ENCODE measurements around the gene HSPB9.

The HSPB9 gene

GRCh38 chr17:42122371-42123303 is at the start of gene HSPB9:
HSPB9 (plus strand) TSS chr17:42122804; CDS start chr17:42122851, 47 bp downstream.
- DNase-seq (ENCODE audit: low read depth in 2 of 2): no peak

GRCh38 chr17:42075789-42076188 is 46.8 kb upstream of the HSPB9 start:
- DNase-seq (ENCODE audit: low read depth in 2 of 2): no peak

- DNase-seq (ENCODE audit: low read depth in 2 of 2): no peak
Measured at GRCh38 chr17:42076797-42077559, 45.6 kb upstream of the HSPB9 start.

- no peak for DNase-seq (ENCODE audit: low read depth in 2 of 2)
Measured at GRCh38 chr17:42077755-42078154, 44.8 kb upstream of the HSPB9 start.

GRCh38 chr17:42078396-42079043 is 44.1 kb upstream of the HSPB9 start:
- no peak for DNase-seq (ENCODE audit: low read depth in 2 of 2)

- DNase-seq (ENCODE audit: low read depth in 2 of 2): no peak
Measured at GRCh38 chr17:42079541-42079940, 43.1 kb upstream of the HSPB9 start.

GRCh38 chr17:42081516-42082129 is 41.0 kb upstream of the HSPB9 start:
- no peak for DNase-seq (ENCODE audit: low read depth in 2 of 2)

GRCh38 chr17:42087042-42087701 is 35.4 kb upstream of the HSPB9 start:
- DNase-seq (ENCODE audit: low read depth in 2 of 2): no peak

- DNase-seq (ENCODE audit: low read depth in 2 of 2): no peak
Measured at GRCh38 chr17:42087736-42088705, 34.6 kb upstream of the HSPB9 start.

- DNase-seq (ENCODE audit: low read depth in 2 of 2): no peak
Measured at GRCh38 chr17:42088736-42089135, 33.9 kb upstream of the HSPB9 start.

GRCh38 chr17:42090964-42091790 is 31.4 kb upstream of the HSPB9 start:
- DNase-seq (ENCODE audit: low read depth in 2 of 2): no peak

GRCh38 chr17:42092939-42093338 is 29.7 kb upstream of the HSPB9 start:
- DNase-seq (ENCODE audit: low read depth in 2 of 2): no peak

- DNase-seq (ENCODE audit: low read depth in 2 of 2): no peak
Measured at GRCh38 chr17:42094375-42095069, 28.1 kb upstream of the HSPB9 start.

- no peak for DNase-seq (ENCODE audit: low read depth in 2 of 2)
Measured at GRCh38 chr17:42096360-42097111, 26.1 kb upstream of the HSPB9 start.

GRCh38 chr17:42097691-42098631 is 24.6 kb upstream of the HSPB9 start, which contains the start of gene ZNF385C:
ZNF385C (minus strand) TSS chr17:42098473; CDS start chr17:42063056, 35,417 bp downstream.
- DNase-seq (ENCODE audit: low read depth in 2 of 2): peak in 1 of 2 donors; percentile 22

- DNase-seq (ENCODE audit: low read depth in 2 of 2): no peak
Measured at GRCh38 chr17:42098730-42099399, 23.7 kb upstream of the HSPB9 start.
